Measurements from ENCODE around the gene GGNBP2.

DNA sequence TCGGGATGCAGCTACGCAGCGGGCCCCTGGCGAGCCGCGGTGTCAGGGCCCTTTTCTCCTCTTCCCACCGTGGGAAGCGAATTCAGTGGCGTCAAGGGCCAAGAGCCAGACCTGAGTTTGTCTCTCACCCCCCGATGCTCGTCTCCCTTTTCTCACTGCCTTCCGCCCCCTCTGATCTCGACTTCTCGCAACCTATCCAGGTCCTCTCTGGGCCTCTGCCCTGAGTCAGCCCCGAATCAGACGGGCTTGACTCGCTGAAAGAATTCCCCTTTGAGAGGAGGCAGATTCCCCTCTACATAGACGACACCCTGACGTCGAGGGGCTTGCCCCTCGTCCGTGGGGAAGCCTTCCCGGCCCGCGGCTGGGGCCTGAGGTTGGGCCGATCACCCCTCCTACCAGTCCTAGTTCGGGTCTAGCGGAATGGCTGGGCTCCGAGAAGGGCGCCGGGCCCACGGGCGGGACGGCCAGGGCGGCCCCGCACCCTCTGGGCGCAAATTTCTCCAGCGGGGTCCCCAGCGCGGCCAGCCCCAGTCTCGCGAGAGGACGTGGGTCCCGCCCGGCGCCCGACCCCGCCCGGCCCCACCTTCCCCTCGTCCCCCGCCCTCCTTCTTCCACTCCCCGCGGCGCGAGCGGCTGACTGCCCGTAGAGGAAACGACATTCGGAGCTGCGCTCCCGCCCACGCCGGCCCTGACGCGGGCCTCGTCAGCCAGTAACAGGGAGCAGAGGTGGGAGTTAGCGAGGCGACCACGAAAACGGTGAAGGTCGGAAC is at the start of gene GGNBP2:
- TF ChIP-seq SUZ12 (IDR thresholded peaks at IDR 0.05) (no peak), NFRKB (IDR thresholded peaks at IDR 0.05) (no peak), SP1 (IDR thresholded peaks at IDR 0.05) (no peak), TARDBP (IDR thresholded peaks at IDR 0.05) (no peak), FOXM1 (IDR thresholded peaks at IDR 0.05; ENCODE audit: borderline replicate concordance) (no peak), FOXA1 (IDR thresholded peaks at IDR 0.05) (no peak), HDGF (IDR thresholded peaks at IDR 0.05; ENCODE audit: borderline replicate concordance) (no peak), ZNF384 (IDR thresholded peaks at IDR 0.05) (no peak), BHLHE40 (IDR thresholded peaks at IDR 0.05; ENCODE audit: borderline replicate concordance) (no peak), CTBP1 (IDR thresholded peaks at IDR 0.05; ENCODE audit: borderline replicate concordance) (no peak), ELF4 (IDR thresholded peaks at IDR 0.05) (no peak), ARNT (IDR thresholded peaks at IDR 0.05) (no peak)
- TF ChIP-seq, protein P1, sequence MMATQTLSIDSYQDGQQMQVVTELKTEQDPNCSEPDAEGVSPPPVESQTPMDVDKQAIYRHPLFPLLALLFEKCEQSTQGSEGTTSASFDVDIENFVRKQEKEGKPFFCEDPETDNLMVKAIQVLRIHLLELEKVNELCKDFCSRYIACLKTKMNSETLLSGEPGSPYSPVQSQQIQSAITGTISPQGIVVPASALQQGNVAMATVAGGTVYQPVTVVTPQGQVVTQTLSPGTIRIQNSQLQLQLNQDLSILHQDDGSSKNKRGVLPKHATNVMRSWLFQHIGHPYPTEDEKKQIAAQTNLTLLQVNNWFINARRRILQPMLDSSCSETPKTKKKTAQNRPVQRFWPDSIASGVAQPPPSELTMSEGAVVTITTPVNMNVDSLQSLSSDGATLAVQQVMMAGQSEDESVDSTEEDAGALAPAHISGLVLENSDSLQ (IDR thresholded peaks at IDR 0.05), result no peak

All from HEK293T (cell line).